Stimulated activated CD8-positive, alpha-beta memory T cell treated with anti-CD3 and anti-CD28 coated beads, Interleukin-7, amount 100 ng/mL, for 48 hours (primary cell): ENCODE results near the gene RPS27A.
"Not testable (repeated sequence)": the region's sequence is repeated elsewhere in the genome, so short reads cannot be mapped to it uniquely, and the experiment has no call there.

Experiments used
- DNase-seq, 2 donors: peaks; one replicate each; pipeline ENCODE4 v3.0.0-alpha.2; 2020; ENCODE audit warnings: low read depth in 1 of 2; ENCODE audit errors: extremely low read depth in 1 of 2

Gene RPS27A

GRCh38 chr2:55236992-55237543 lies 4.6 kb downstream of the RPS27A start:
- DNase-seq = no peak

- no peak for DNase-seq
Observed at GRCh38 chr2:55239656-55240222, 7.3 kb downstream of the RPS27A start.

DNA sequence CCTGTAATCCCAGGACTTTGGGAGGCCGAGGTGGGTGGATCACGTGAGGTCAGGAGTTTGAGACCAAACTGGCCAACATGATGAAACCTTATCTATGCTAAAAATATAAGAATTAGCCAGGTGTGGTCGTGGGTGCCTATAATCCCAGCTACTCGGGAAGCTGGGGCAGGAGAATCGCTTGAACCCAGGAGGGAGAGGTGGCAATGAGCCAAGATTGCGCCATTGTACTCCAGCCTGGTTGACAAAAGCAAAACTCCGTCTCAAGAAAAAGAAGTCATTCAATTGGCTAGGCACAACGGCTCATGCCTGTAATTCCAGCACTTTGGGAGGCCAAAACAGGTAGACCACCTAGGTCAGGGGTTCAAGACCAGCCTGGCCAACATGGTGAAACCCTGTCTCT lies 9.1 kb downstream of the RPS27A start:
- not testable (repeated sequence) for DNase-seq

DNA sequence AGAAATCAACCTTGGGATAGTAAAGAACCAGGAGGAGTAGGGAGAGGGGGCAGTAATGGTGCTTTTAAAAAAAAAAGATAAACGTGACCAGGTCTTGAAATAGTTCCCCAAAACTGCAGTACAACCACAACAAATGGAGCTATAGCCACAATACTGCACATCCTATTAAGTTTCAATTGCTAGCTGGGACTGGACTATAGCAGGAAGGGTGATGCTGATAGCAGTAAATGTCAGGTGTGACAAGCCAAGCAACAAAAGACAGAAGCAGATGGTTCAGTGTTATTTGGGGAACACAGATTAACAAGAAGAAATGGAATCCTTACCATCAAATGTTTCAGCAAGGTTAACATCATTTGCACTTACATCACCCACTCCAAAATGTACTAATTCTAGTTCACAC lies 10.1 kb downstream of the RPS27A start:
- DNase-seq = no peak

DNA sequence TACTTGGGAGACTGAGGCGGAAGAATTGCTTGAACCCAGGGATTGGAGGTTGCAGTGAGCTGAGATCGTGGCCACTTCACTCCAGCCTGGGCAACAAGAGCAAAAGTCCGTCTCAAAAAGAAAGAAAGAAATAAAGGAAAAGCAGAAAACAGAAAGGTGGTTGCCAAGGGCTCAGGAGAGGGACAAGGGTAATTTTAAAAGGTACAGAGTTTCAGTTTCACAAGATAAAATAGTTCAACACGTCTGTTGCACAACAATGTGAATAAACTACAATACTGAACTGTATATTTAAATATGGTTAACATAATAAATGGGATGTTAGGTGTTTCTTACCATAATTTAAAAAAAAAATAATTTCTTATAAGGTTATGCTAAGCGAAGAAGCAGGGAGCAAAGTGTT lies 12.9 kb downstream of the RPS27A start:
- no peak for DNase-seq

- DNase-seq = no peak
Observed at GRCh38 chr2:55247025-55247424, 14.5 kb downstream of the RPS27A start.

GRCh38 chr2:55252832-55253231 lies 20.3 kb downstream of the RPS27A start:
- no peak for DNase-seq

DNA sequence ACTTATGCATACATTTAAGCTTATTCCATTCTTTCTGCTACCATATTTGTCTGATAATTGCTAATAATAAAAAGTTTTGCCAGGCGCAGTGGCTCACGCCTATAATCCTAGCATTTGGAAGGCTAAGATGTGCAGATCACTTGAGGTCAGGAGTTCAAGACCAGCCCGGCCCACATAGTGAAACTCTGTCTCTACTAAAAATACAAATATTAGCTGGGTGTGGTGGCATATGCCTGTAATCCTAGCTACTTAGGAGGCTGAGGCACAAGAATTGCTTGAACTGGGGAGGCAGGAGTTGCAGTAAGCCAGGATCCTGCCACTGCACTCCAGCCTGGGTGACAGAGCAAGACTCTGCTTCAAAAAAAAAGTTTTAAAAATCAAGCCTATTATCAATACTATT lies 27.1 kb downstream of the RPS27A start:
- not testable (repeated sequence) for DNase-seq

GRCh38 chr2:55268288-55268906 lies 35.9 kb downstream of the RPS27A start:
- DNase-seq = no peak

GRCh38 chr2:55268907-55269644 lies 36.6 kb downstream of the RPS27A start, which contains the start of gene MTIF2:
Gene MTIF2 (minus strand): TSS chr2:55269231. CDS start chr2:55263858, 5,373 bp downstream.
- DNase-seq = peak; percentile 89 to 90

DNA sequence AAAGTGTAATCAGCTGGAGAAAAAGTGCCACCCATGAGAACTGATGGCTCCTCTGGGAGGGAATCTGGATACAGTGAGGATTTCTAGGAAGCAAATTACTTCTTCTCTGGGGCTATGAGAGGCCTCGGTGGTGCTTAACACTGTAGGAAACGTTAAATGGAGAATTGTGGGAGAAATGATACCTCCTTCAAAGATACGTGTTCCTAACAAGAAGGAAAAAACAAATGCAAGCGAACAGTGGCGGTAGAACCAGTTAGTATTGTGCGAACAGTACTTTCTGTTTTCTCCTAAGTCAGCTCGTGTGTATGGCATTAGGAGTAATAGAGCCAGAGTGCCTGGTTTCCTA lies 37.1 kb downstream of the RPS27A start:
- DNase-seq = no peak

DNA sequence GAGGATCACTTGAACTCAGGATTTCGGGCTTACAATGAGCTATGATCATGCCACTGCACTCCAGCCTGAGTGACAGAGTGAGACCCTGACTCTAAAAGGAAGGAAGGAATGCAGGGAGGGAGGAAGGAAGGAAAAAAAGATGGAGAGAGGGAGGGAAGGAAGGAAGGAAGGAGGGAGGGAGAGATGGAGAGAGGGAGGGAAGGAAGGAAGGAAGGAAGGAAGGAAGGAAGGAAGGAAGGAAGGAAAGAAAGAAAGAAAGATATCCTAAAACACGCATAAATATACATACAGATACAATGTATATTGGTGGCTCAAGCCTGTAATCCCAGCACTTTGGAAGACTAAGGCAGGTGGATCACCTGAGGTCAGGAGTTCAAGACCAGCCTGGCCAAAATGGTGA lies 41.9 kb downstream of the RPS27A start:
- DNase-seq = not testable (repeated sequence)

GRCh38 chr2:55277310-55277709 lies 44.8 kb downstream of the RPS27A start:
- no peak for DNase-seq

GRCh38 chr2:55279214-55279835 lies 46.8 kb downstream of the RPS27A start:
- not testable (repeated sequence) for DNase-seq

DNA sequence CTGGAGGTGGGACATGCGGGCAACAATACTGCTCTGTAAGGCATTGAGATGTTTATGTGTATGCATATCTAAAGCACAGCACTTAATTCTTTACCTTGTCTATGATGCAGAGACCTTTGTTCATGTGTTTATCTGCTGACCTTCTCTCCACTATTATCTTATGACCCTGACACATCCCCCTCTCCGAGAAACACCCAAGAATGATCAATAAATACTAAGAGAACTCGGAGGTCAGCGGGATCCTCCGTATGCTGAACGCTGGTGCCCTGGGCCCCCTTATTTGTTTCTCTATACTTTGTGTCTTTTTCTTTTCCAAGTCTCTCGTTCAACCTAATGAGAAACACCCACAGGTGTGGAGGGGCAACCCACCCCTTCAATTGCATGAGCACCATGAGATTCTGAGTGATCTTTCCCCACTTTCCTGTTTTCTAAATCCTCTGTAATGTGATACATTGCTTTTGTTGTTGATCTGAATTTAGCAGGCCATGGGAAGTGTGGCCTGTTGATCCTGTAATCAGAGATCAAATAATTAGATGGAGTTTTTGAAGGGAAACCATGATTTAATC lies 47.5 kb downstream of the RPS27A start:
- DNase-seq = not testable (repeated sequence)

- DNase-seq = not testable (repeated sequence)
Observed at GRCh38 chr2:55280851-55281546, 48.5 kb downstream of the RPS27A start.

DNA sequence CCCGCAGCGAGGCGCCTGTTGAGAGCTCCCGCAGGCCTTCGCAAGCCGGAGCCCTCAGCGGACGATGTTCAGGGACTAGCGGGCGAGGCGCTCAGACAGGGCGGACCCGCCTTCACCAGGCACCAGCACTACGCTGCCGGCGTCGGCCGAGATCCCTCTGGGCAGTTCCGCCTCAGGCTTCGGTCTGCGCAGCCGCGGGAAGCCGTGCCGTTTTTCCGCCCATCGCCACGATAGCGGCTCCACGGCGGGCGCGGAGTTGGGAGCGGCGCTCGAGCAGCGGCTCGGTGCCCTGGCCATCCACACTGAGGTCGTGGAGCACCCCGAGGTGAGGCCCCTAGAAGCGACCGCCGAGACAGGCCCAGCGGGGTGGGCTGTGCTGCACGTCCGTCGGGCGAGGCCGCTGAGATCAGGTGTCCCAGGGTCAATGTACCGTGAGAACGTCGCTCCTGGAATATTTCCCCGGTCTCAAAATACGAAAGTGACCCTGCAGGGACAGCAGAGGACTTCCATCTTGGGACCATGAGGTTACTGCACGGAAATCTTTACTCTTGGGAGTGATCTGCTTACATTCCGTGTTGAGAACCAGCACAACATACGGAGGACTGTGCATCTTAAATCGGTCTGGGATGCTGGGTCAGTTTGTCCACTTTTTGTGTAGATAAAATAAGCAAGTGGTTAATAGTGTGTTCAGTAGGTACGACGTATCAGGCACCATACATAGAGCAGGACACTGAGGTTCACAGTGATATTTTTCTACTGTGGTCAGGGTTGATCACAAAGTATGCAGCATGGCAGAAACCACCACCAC lies 49.8 kb downstream of the RPS27A start:
- DNase-seq = peak; percentile 75 to 81

DNA sequence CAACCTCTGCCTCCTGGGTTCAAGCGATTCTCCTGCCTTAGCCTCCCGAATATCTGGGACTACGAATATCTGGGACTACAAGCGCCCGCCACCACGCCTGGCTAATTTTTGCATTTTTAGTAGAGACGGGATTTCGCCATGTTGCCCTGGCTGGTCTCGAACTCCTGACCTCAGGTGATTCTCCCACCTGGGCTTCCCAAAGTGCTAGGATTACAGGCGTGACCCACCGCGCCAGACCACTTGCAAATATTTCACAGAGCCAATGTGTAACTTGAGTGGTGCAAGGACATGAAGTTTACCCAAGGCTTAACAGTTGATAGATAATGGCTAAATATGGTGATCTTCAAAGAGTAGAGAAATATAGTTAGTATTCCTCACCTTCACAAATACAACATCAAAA lies 50.6 kb downstream of the RPS27A start:
- DNase-seq = no peak
